ENCODE measurements around the gene BCL2. TPM values are rescaled to one million over a fixed set of nuclear protein-coding genes. Genes with fewer than 3 reads are reported as not detected.
A peak's percentile ranks its signal among the peaks of the same experiment; 100 is the strongest.

Gene BCL2
- total and polyA plus RNA-seq, 7 donors: 2.8 to 25.7 (median 11.3) TPM

GRCh38 chr18:63178971-63179370 lies 140.6 kb downstream of the BCL2 start:
- Histone ChIP-seq H3K4me3 (no peak overlapping the region), H3K9me3 (no peaks in the 10 kb centered on the region), H3K4me1 (peaks cover 0 to 56% (median 50%) of the 10 kb centered on the region in 4 donors), H3K27ac (peak overlapping the region in 3 of 4 donors; percentile 69 to 79 (median 69)), H3K36me3 (no peaks in the 10 kb centered on the region), H3K27me3 (no peaks in the 10 kb centered on the region)
- TF ChIP-seq CTCF (IDR thresholded peaks at IDR 0.05) (no peak), POLR2A (IDR thresholded peaks at IDR 0.05) (no peak), EP300 (IDR thresholded peaks at IDR 0.05) (no peak), POLR2AphosphoS5 (IDR thresholded peaks at IDR 0.05) (no peak)
- DNase-seq: no peak
- 72 to 89% methylated on average over 2 of the region's 2 CpGs for WGBS, 2 donors
- intact Hi-C loops (cut with DNase I): loop anchor here (5.0 kb wide), 2 partner anchors 87 to 138 kb away; partner anchors contain the start of gene BCL2

GRCh38 chr18:63177919-63178821 lies 141.4 kb downstream of the BCL2 start:
- Histone ChIP-seq H3K27me3 (no peaks in the 10 kb centered on the region), H3K27ac (peak overlapping the region in 3 of 4 donors; percentile 69 to 79 (median 69)), H3K4me3 (peak overlapping the region; percentile 2 to 26 (median 25)), H3K9me3 (no peaks in the 10 kb centered on the region), H3K36me3 (no peaks in the 10 kb centered on the region), H3K4me1 (peaks cover 0 to 48% (median 45%) of the 10 kb centered on the region in 4 donors)
- no peak for TF ChIP-seq POLR2A (IDR thresholded peaks at IDR 0.05)
- TF ChIP-seq POLR2AphosphoS5 (IDR thresholded peaks at IDR 0.05): peak in 3 of 4 donors; percentile 24 to 43 (median 35)
- peak; percentile 95 for DNase-seq
- 16 to 64% methylated on average over 25 of the region's 25 CpGs for WGBS, 2 donors
- intact Hi-C loops (cut with DNase I): loop anchor here (5.0 kb wide), 2 partner anchors 86 to 139 kb away; partner anchors contain the start of gene BCL2

- Histone ChIP-seq H3K27ac (peak overlapping the region in 3 of 4 donors; percentile 69 to 79 (median 69)), H3K4me3 (no peak overlapping the region), H3K27me3 (no peaks in the 10 kb centered on the region), H3K9me3 (no peaks in the 10 kb centered on the region), H3K4me1 (peaks cover 0 to 39% (median 36%) of the 10 kb centered on the region in 4 donors), H3K36me3 (no peaks in the 10 kb centered on the region)
- TF ChIP-seq POLR2AphosphoS5 (IDR thresholded peaks at IDR 0.05) (no peak), POLR2A (IDR thresholded peaks at IDR 0.05) (no peak), CTCF (IDR thresholded peaks at IDR 0.05) (no peak), EP300 (IDR thresholded peaks at IDR 0.05) (no peak)
- intact Hi-C loops (cut with DNase I): loop anchor here (5.0 kb wide), 2 partner anchors 85 to 140 kb away; partner anchors contain the start of gene BCL2
- 69 to 73% methylated on average over 6 of the region's 6 CpGs for WGBS, 2 donors
- DNase-seq: no peak
Measured at GRCh38 chr18:63177259-63177658, 142.3 kb downstream of the BCL2 start.

- H3K4me3 ChIP-seq: no peak overlapping the region
- TF ChIP-seq POLR2A (IDR thresholded peaks at IDR 0.05) (no peak), POLR2AphosphoS5 (IDR thresholded peaks at IDR 0.05) (no peak), CTCF (IDR thresholded peaks at IDR 0.05) (no peak), EP300 (IDR thresholded peaks at IDR 0.05) (no peak)
- DNase-seq: no peak
- intact Hi-C loops (cut with DNase I): loop anchor here (5.0 kb wide), 2 partner anchors 83 to 142 kb away; partner anchors contain the start of gene BCL2
- no peaks in the 10 kb centered on the region for H3K27me3 ChIP-seq
- H3K27ac ChIP-seq: no peak overlapping the region
- H3K36me3 ChIP-seq: no peaks in the 10 kb centered on the region
- peaks cover 0 to 28% (median 22%) of the 10 kb centered on the region in 4 donors for H3K4me1 ChIP-seq
- WGBS, 2 donors: 92% methylated on average over 2 of the region's 2 CpGs
- no peaks in the 10 kb centered on the region for H3K9me3 ChIP-seq
Measured at GRCh38 chr18:63175264-63175663, 144.3 kb downstream of the BCL2 start.

- Histone ChIP-seq H3K36me3 (no peaks in the 10 kb centered on the region), H3K27me3 (no peaks in the 10 kb centered on the region), H3K4me3 (no peak overlapping the region), H3K9me3 (no peaks in the 10 kb centered on the region), H3K27ac (no peak overlapping the region), H3K4me1 (peaks cover 0 to 18% (median 16%) of the 10 kb centered on the region in 4 donors)
- intact Hi-C loops (cut with DNase I): no loop called here
- WGBS, 2 donors: 95 to 97% methylated on average over 2 of the region's 2 CpGs
- TF ChIP-seq POLR2A (IDR thresholded peaks at IDR 0.05): no peak
- TF ChIP-seq POLR2AphosphoS5 (IDR thresholded peaks at IDR 0.05): no peak
- TF ChIP-seq EP300 (IDR thresholded peaks at IDR 0.05): no peak
- TF ChIP-seq CTCF (IDR thresholded peaks at IDR 0.05): no peak
- DNase-seq: no peak
Measured at GRCh38 chr18:63173983-63174382, 145.6 kb downstream of the BCL2 start.

Measured in sigmoid colon (tissue), 7 donors.